ENCODE measurements around the gene SLC7A1.

- no peak for TF ChIP-seq CTCF (IDR thresholded peaks at IDR 0.05 in 8 of 11, conservative IDR thresholded peaks at IDR 0.05 in 3 of 11)
- no peak for TF ChIP-seq POLR2A (IDR thresholded peaks at IDR 0.05)
Observed at GRCh38 chr13:29473166-29473565, 122.3 kb downstream of the SLC7A1 start.

Data from spleen (tissue), 7 donors.